ENCODE data around the gene CEP250. TPM values are rescaled to one million over a fixed set of nuclear protein-coding genes. Genes with fewer than 3 reads are reported as not detected.
"Not testable (repeated sequence)": the region's sequence is repeated elsewhere in the genome, so short reads cannot be mapped to it uniquely, and the experiment has no call there.

Gene CEP250
- total RNA-seq, 1 donor from 2014 or later: 54.6 TPM

- Mint-ChIP-seq H3K4me3 (ENCODE audit: low read depth) (no peak overlapping the region), H3K27me3 (ENCODE audit: low read depth) (no peaks in the 10 kb centered on the region), H3K27ac (peak overlapping the region; percentile 62), H3K4me1 (ENCODE audit: low read depth) (peaks cover 17% of the 10 kb centered on the region), H3K9me3 (no peaks in the 10 kb centered on the region), H3K36me3 (ENCODE audit: low read depth) (peaks cover 70% of the 10 kb centered on the region)
- no peak for DNase-seq (ENCODE audit: low spot score)
- intact Hi-C loops (cut with micrococcal nuclease): no loop called here
These were observed 50.8 kb downstream of the CEP250 start for GRCh38 chr20:35506179-35506578.

- no peak for DNase-seq (ENCODE audit: low spot score)
- H3K27me3 Mint-ChIP-seq (ENCODE audit: low read depth): no peaks in the 10 kb centered on the region
- H3K27ac Mint-ChIP-seq: peak overlapping the region; percentile 1
- no peak overlapping the region for H3K4me3 Mint-ChIP-seq (ENCODE audit: low read depth)
- no peaks in the 10 kb centered on the region for H3K9me3 Mint-ChIP-seq
- H3K4me1 Mint-ChIP-seq (ENCODE audit: low read depth): peaks cover 17% of the 10 kb centered on the region
- intact Hi-C loops (cut with micrococcal nuclease): no loop called here
- H3K36me3 Mint-ChIP-seq (ENCODE audit: low read depth): peaks cover 72% of the 10 kb centered on the region
These were observed 51.7 kb downstream of the CEP250 start for GRCh38 chr20:35506872-35507638.

- Mint-ChIP-seq H3K9me3 (no peaks in the 10 kb centered on the region), H3K4me1 (ENCODE audit: low read depth) (peaks cover 17% of the 10 kb centered on the region), H3K4me3 (ENCODE audit: low read depth) (no peak overlapping the region), H3K36me3 (ENCODE audit: low read depth) (peaks cover 62% of the 10 kb centered on the region), H3K27ac (no peak overlapping the region), H3K27me3 (ENCODE audit: low read depth) (no peaks in the 10 kb centered on the region)
- no peak for DNase-seq (ENCODE audit: low spot score)
- intact Hi-C loops (cut with micrococcal nuclease): no loop called here
These were observed 53.3 kb downstream of the CEP250 start for GRCh38 chr20:35508493-35509218.

GRCh38 chr20:35510951-35511735 is 55.7 kb downstream of the CEP250 start:
- intact Hi-C loops (cut with micrococcal nuclease): no loop called here

GRCh38 chr20:35511814-35512420 is 56.5 kb downstream of the CEP250 start:
- H3K27me3 Mint-ChIP-seq (ENCODE audit: low read depth): no peaks in the 10 kb centered on the region
- H3K4me1 Mint-ChIP-seq (ENCODE audit: low read depth): peaks cover 4% of the 10 kb centered on the region
- no peak overlapping the region for H3K4me3 Mint-ChIP-seq (ENCODE audit: low read depth)
- intact Hi-C loops (cut with micrococcal nuclease): no loop called here
- DNase-seq (ENCODE audit: low spot score): no peak
- H3K36me3 Mint-ChIP-seq (ENCODE audit: low read depth): peaks cover 45% of the 10 kb centered on the region
- no peak overlapping the region for H3K27ac Mint-ChIP-seq
- no peaks in the 10 kb centered on the region for H3K9me3 Mint-ChIP-seq

More at GRCh38 chr20:35510951-35511735, 55.7 kb downstream of the CEP250 start:
- H3K27me3 Mint-ChIP-seq (ENCODE audit: low read depth): no peaks in the 10 kb centered on the region
- DNase-seq (ENCODE audit: low spot score): no peak
- H3K27ac Mint-ChIP-seq: no peak overlapping the region
- peaks cover 6% of the 10 kb centered on the region for H3K4me1 Mint-ChIP-seq (ENCODE audit: low read depth)
- no peak overlapping the region for H3K4me3 Mint-ChIP-seq (ENCODE audit: low read depth)
- H3K36me3 Mint-ChIP-seq (ENCODE audit: low read depth): peaks cover 47% of the 10 kb centered on the region
- no peaks in the 10 kb centered on the region for H3K9me3 Mint-ChIP-seq

GRCh38 chr20:35514371-35514932 is 59.1 kb downstream of the CEP250 start:
- Mint-ChIP-seq H3K9me3 (no peaks in the 10 kb centered on the region), H3K36me3 (ENCODE audit: low read depth) (peaks cover 28% of the 10 kb centered on the region), H3K27me3 (ENCODE audit: low read depth) (no peaks in the 10 kb centered on the region), H3K4me3 (ENCODE audit: low read depth) (no peak overlapping the region), H3K27ac (no peak overlapping the region), H3K4me1 (ENCODE audit: low read depth) (no peaks in the 10 kb centered on the region)
- intact Hi-C loops (cut with micrococcal nuclease): no loop called here
- DNase-seq (ENCODE audit: low spot score): no peak

GRCh38 chr20:35515341-35515740 is 59.9 kb downstream of the CEP250 start:
- Mint-ChIP-seq H3K27me3 (ENCODE audit: low read depth) (no peaks in the 10 kb centered on the region), H3K36me3 (ENCODE audit: low read depth) (peaks cover 21% of the 10 kb centered on the region), H3K4me3 (ENCODE audit: low read depth) (no peak overlapping the region), H3K27ac (no peak overlapping the region), H3K4me1 (ENCODE audit: low read depth) (no peaks in the 10 kb centered on the region), H3K9me3 (no peaks in the 10 kb centered on the region)
- no peak for DNase-seq (ENCODE audit: low spot score)
- intact Hi-C loops (cut with micrococcal nuclease): no loop called here

- Mint-ChIP-seq H3K4me3 (ENCODE audit: low read depth) (no peak overlapping the region), H3K27ac (no peak overlapping the region), H3K9me3 (no peaks in the 10 kb centered on the region), H3K4me1 (ENCODE audit: low read depth) (no peaks in the 10 kb centered on the region), H3K36me3 (ENCODE audit: low read depth) (peaks cover 19% of the 10 kb centered on the region), H3K27me3 (ENCODE audit: low read depth) (no peaks in the 10 kb centered on the region)
- DNase-seq (ENCODE audit: low spot score): no peak
- intact Hi-C loops (cut with micrococcal nuclease): no loop called here
These were observed 60.7 kb downstream of the CEP250 start for GRCh38 chr20:35515949-35516645.

GRCh38 chr20:35517125-35517524 is 61.7 kb downstream of the CEP250 start:
- no peak overlapping the region for H3K4me3 Mint-ChIP-seq (ENCODE audit: low read depth)
- peaks cover 11% of the 10 kb centered on the region for H3K36me3 Mint-ChIP-seq (ENCODE audit: low read depth)
- H3K27me3 Mint-ChIP-seq (ENCODE audit: low read depth): no peaks in the 10 kb centered on the region
- DNase-seq (ENCODE audit: low spot score): no peak
- H3K9me3 Mint-ChIP-seq: no peaks in the 10 kb centered on the region
- H3K4me1 Mint-ChIP-seq (ENCODE audit: low read depth): no peaks in the 10 kb centered on the region
- no peak overlapping the region for H3K27ac Mint-ChIP-seq
- intact Hi-C loops (cut with micrococcal nuclease): no loop called here

- H3K9me3 Mint-ChIP-seq; intact Hi-C loops (cut with micrococcal nuclease); DNase-seq (ENCODE audit: low spot score); H3K4me1 Mint-ChIP-seq (ENCODE audit: low read depth); H3K36me3 Mint-ChIP-seq (ENCODE audit: low read depth); H3K27me3 Mint-ChIP-seq (ENCODE audit: low read depth); H3K27ac Mint-ChIP-seq; H3K4me3 Mint-ChIP-seq (ENCODE audit: low read depth): not testable (repeated sequence)
These were observed 62.4 kb downstream of the CEP250 start for GRCh38 chr20:35517767-35518166.

- intact Hi-C loops (cut with micrococcal nuclease): no loop called here
- Mint-ChIP-seq H3K36me3 (ENCODE audit: low read depth) (peaks cover 2% of the 10 kb centered on the region), H3K4me3 (ENCODE audit: low read depth) (no peak overlapping the region), H3K9me3 (no peaks in the 10 kb centered on the region), H3K27ac (no peak overlapping the region), H3K27me3 (ENCODE audit: low read depth) (no peaks in the 10 kb centered on the region), H3K4me1 (ENCODE audit: low read depth) (no peaks in the 10 kb centered on the region)
- no peak for DNase-seq (ENCODE audit: low spot score)
These were observed 63.6 kb downstream of the CEP250 start for GRCh38 chr20:35518955-35519354.

All from activated T-helper 2 cell treated with anti-CD3 and anti-CD28 coated beads, Interferon-gamma antibody, Interleukin-2, Interleukin-4, amounts not matched to agents 10 μg/mL and 5 μg/mL and 100 μg/mL, durations not matched to agents 14 hours and 24 hours and 36 hours (primary cell).